Stimulated activated effector memory CD8-positive, alpha-beta T cell treated with anti-CD3 and anti-CD28 coated beads, Interleukin-12 subunit alpha, Interleukin-12 subunit beta, amount 100 ng/mL, for 72 hours (primary cell): ENCODE data around the gene DOCK2.
A peak's percentile ranks its signal among the peaks of the same experiment; 100 is the strongest.

Experiments used
- ATAC-seq: fragments of 150-1000 bp; cut with Tn5 transposase; 2 replicates; pipeline ENCODE4 v1.10.0; 2021
- DNase-seq, 2 donors: peaks; one replicate each; pipeline ENCODE4 v3.0.0; 2021 to 2022; ENCODE audit warnings: low spot score in 2 of 2
- H3K27ac Mint-ChIP-seq: one replicate; pipeline ENCODE4 v1.8.0; 2022; ENCODE audit warnings: mild to moderate bottlenecking, mixed read lengths
- H3K36me3 Mint-ChIP-seq: one replicate; pipeline ENCODE4 v1.8.0; 2022; ENCODE audit warnings: mild to moderate bottlenecking, mixed read lengths
- H3K4me1 Mint-ChIP-seq: one replicate; pipeline ENCODE4 v1.8.0; 2022; ENCODE audit warnings: mixed read lengths
- H3K4me3 Mint-ChIP-seq: one replicate; pipeline ENCODE4 v1.8.0; 2022; ENCODE audit warnings: mild to moderate bottlenecking, mixed read lengths
- H3K9me3 Mint-ChIP-seq: one replicate; pipeline ENCODE4 v1.8.0; 2022; ENCODE audit warnings: mixed read lengths

DOCK2 gene

GRCh38 chr5:169889572-169889971, 252.5 kb downstream of the DOCK2 start:
- DNase-seq (no peak), ATAC-seq (no peak)
- peaks cover 14% of the 10 kb centered on the region for H3K36me3 Mint-ChIP-seq
- no peak overlapping the region for H3K27ac Mint-ChIP-seq
- peaks cover 34% of the 10 kb centered on the region for H3K4me1 Mint-ChIP-seq
- H3K9me3 Mint-ChIP-seq: no peaks in the 10 kb centered on the region
- no peak overlapping the region for H3K4me3 Mint-ChIP-seq

GRCh38 chr5:169893010-169893409, 255.9 kb downstream of the DOCK2 start:
- DNase-seq (no peak), ATAC-seq (no peak)
- peaks cover 37% of the 10 kb centered on the region for H3K4me1 Mint-ChIP-seq
- H3K27ac Mint-ChIP-seq: peak overlapping the region; percentile 3
- H3K4me3 Mint-ChIP-seq: no peak overlapping the region
- no peaks in the 10 kb centered on the region for H3K9me3 Mint-ChIP-seq
- peaks cover 14% of the 10 kb centered on the region for H3K36me3 Mint-ChIP-seq

- H3K4me3 Mint-ChIP-seq: no peak overlapping the region
- H3K36me3 Mint-ChIP-seq: peaks cover 16% of the 10 kb centered on the region
- no peak for DNase-seq
- H3K27ac Mint-ChIP-seq: no peak overlapping the region
- no peaks in the 10 kb centered on the region for H3K9me3 Mint-ChIP-seq
- peaks cover 40% of the 10 kb centered on the region for H3K4me1 Mint-ChIP-seq
- no peak for ATAC-seq
Observed at GRCh38 chr5:169893571-169893970, 256.5 kb downstream of the DOCK2 start.

- Mint-ChIP-seq H3K9me3 (no peaks in the 10 kb centered on the region), H3K27ac (no peak overlapping the region), H3K36me3 (peaks cover 28% of the 10 kb centered on the region), H3K4me3 (no peak overlapping the region), H3K4me1 (peaks cover 46% of the 10 kb centered on the region)
- no peak for ATAC-seq
- no peak for DNase-seq
Observed at GRCh38 chr5:169895926-169896325, 258.9 kb downstream of the DOCK2 start.

GRCh38 chr5:169897481-169897880, 260.4 kb downstream of the DOCK2 start:
- Mint-ChIP-seq H3K4me1 (peaks cover 53% of the 10 kb centered on the region), H3K9me3 (no peaks in the 10 kb centered on the region), H3K36me3 (peaks cover 19% of the 10 kb centered on the region), H3K27ac (no peak overlapping the region), H3K4me3 (no peak overlapping the region)
- DNase-seq: no peak
- ATAC-seq: no peak

GRCh38 chr5:169901896-169902295, 264.8 kb downstream of the DOCK2 start:
- Mint-ChIP-seq H3K27ac (peak overlapping the region; percentile 19), H3K36me3 (peaks cover 30% of the 10 kb centered on the region), H3K4me3 (no peak overlapping the region), H3K9me3 (no peaks in the 10 kb centered on the region), H3K4me1 (peaks cover 41% of the 10 kb centered on the region)
- no peak for DNase-seq
- ATAC-seq: no peak

- no peaks in the 10 kb centered on the region for H3K9me3 Mint-ChIP-seq
- no peak overlapping the region for H3K4me3 Mint-ChIP-seq
- H3K4me1 Mint-ChIP-seq: peaks cover 36% of the 10 kb centered on the region
- H3K27ac Mint-ChIP-seq: peak overlapping the region; percentile 60
- no peak for ATAC-seq
- no peak for DNase-seq
- peaks cover 23% of the 10 kb centered on the region for H3K36me3 Mint-ChIP-seq
Observed at GRCh38 chr5:169904059-169904458, 267.0 kb downstream of the DOCK2 start.

GRCh38 chr5:169904508-169904907, 267.4 kb downstream of the DOCK2 start:
- DNase-seq (no peak), ATAC-seq (no peak)
- Mint-ChIP-seq H3K36me3 (peaks cover 23% of the 10 kb centered on the region), H3K27ac (peak overlapping the region; percentile 60), H3K4me3 (no peak overlapping the region), H3K4me1 (peaks cover 36% of the 10 kb centered on the region), H3K9me3 (no peaks in the 10 kb centered on the region)

GRCh38 chr5:169905017-169905416, 267.9 kb downstream of the DOCK2 start:
- peak overlapping the region; percentile 60 for H3K27ac Mint-ChIP-seq
- no peaks in the 10 kb centered on the region for H3K9me3 Mint-ChIP-seq
- DNase-seq: no peak
- peaks cover 23% of the 10 kb centered on the region for H3K36me3 Mint-ChIP-seq
- ATAC-seq: no peak
- no peak overlapping the region for H3K4me3 Mint-ChIP-seq
- peaks cover 33% of the 10 kb centered on the region for H3K4me1 Mint-ChIP-seq

- Mint-ChIP-seq H3K36me3 (peaks cover 23% of the 10 kb centered on the region), H3K27ac (no peak overlapping the region), H3K4me1 (peaks cover 14% of the 10 kb centered on the region), H3K4me3 (no peak overlapping the region), H3K9me3 (no peaks in the 10 kb centered on the region)
- ATAC-seq: no peak
- DNase-seq: no peak
Observed at GRCh38 chr5:169906745-169907649, 269.9 kb downstream of the DOCK2 start.

GRCh38 chr5:169908864-169909263, 271.8 kb downstream of the DOCK2 start:
- Mint-ChIP-seq H3K36me3 (peaks cover 8% of the 10 kb centered on the region), H3K9me3 (no peaks in the 10 kb centered on the region), H3K27ac (no peak overlapping the region), H3K4me3 (no peak overlapping the region), H3K4me1 (no peaks in the 10 kb centered on the region)
- DNase-seq (no peak), ATAC-seq (no peak)

GRCh38 chr5:169909945-169910344, 272.9 kb downstream of the DOCK2 start:
- H3K36me3 Mint-ChIP-seq: peaks cover 8% of the 10 kb centered on the region
- H3K9me3 Mint-ChIP-seq: no peaks in the 10 kb centered on the region
- no peaks in the 10 kb centered on the region for H3K4me1 Mint-ChIP-seq
- DNase-seq: no peak
- H3K27ac Mint-ChIP-seq: no peak overlapping the region
- ATAC-seq: no peak
- H3K4me3 Mint-ChIP-seq: no peak overlapping the region

- H3K27ac Mint-ChIP-seq: no peak overlapping the region
- no peak for DNase-seq
- H3K36me3 Mint-ChIP-seq: peaks cover 8% of the 10 kb centered on the region
- no peak overlapping the region for H3K4me3 Mint-ChIP-seq
- H3K4me1 Mint-ChIP-seq: no peaks in the 10 kb centered on the region
- H3K9me3 Mint-ChIP-seq: no peaks in the 10 kb centered on the region
- ATAC-seq: no peak
Observed at GRCh38 chr5:169910393-169910792, 273.3 kb downstream of the DOCK2 start.

- peaks cover 8% of the 10 kb centered on the region for H3K36me3 Mint-ChIP-seq
Observed at GRCh38 chr5:169911448-169912212, 274.6 kb downstream of the DOCK2 start.

GRCh38 chr5:169913479-169913878, 276.4 kb downstream of the DOCK2 start:
- peaks cover 16% of the 10 kb centered on the region for H3K36me3 Mint-ChIP-seq
- peaks cover 9% of the 10 kb centered on the region for H3K4me1 Mint-ChIP-seq
- no peak overlapping the region for H3K4me3 Mint-ChIP-seq
- H3K27ac Mint-ChIP-seq: no peak overlapping the region
- DNase-seq: no peak
- H3K9me3 Mint-ChIP-seq: no peaks in the 10 kb centered on the region
- no peak for ATAC-seq

More at GRCh38 chr5:169911448-169912212, 274.6 kb downstream of the DOCK2 start:
- ATAC-seq (no peak), DNase-seq (no peak)
- H3K27ac Mint-ChIP-seq: no peak overlapping the region
- H3K4me1 Mint-ChIP-seq: no peaks in the 10 kb centered on the region
- no peak overlapping the region for H3K4me3 Mint-ChIP-seq
- no peaks in the 10 kb centered on the region for H3K9me3 Mint-ChIP-seq

GRCh38 chr5:169914766-169915165, 277.7 kb downstream of the DOCK2 start:
- Mint-ChIP-seq H3K36me3 (peaks cover 16% of the 10 kb centered on the region), H3K9me3 (no peaks in the 10 kb centered on the region), H3K4me3 (no peak overlapping the region), H3K4me1 (peaks cover 16% of the 10 kb centered on the region), H3K27ac (no peak overlapping the region)
- DNase-seq (no peak), ATAC-seq (no peak)
